GM20431 (cell line): ENCODE data around the gene SH3PXD2A.

ENCODE experiments used
- in situ Hi-C: fragments of 300-500 bp; cut with MseI, MboI; formaldehyde crosslinking; loops from one replicate; pipeline ENCODE4 v1.15.0; 2020; ENCODE audit warnings: low sequenced_read_pairs; ENCODE audit not compliant: unreplicated experiment

Gene SH3PXD2A

GRCh38 chr10:103881416-103882284 is 26.3 kb upstream of the SH3PXD2A start:
- in situ Hi-C loops: loop anchor here (25.0 kb wide), 1 partner anchor 331 kb away; no protein-coding TSS in a partner anchor

- in situ Hi-C loops: loop anchor here (25.0 kb wide), 1 partner anchor 332 kb away; no protein-coding TSS in a partner anchor
These were observed 24.5 kb upstream of the SH3PXD2A start for GRCh38 chr10:103879831-103880230.

GRCh38 chr10:103879409-103879808 is 24.0 kb upstream of the SH3PXD2A start:
- in situ Hi-C loops: loop anchor here (25.0 kb wide), 1 partner anchor 333 kb away; no protein-coding TSS in a partner anchor

GRCh38 chr10:103877861-103878260 is 22.5 kb upstream of the SH3PXD2A start:
- in situ Hi-C loops: loop anchor here (25.0 kb wide), 1 partner anchor 334 kb away; no protein-coding TSS in a partner anchor

- in situ Hi-C loops: loop anchor here (25.0 kb wide), 1 partner anchor 336 kb away; no protein-coding TSS in a partner anchor
These were observed 20.8 kb upstream of the SH3PXD2A start for GRCh38 chr10:103876155-103876554.

- in situ Hi-C loops: loop anchor here (25.0 kb wide), 1 partner anchor 338 kb away; no protein-coding TSS in a partner anchor
These were observed 19.4 kb upstream of the SH3PXD2A start for GRCh38 chr10:103874730-103875129.

- in situ Hi-C loops: no loop called here
These were observed 17.0 kb upstream of the SH3PXD2A start for GRCh38 chr10:103872137-103872931.

- in situ Hi-C loops: no loop called here
These were observed 15.6 kb upstream of the SH3PXD2A start for GRCh38 chr10:103871006-103871405.

GRCh38 chr10:103870516-103870915 is 15.1 kb upstream of the SH3PXD2A start:
- in situ Hi-C loops: no loop called here

GRCh38 chr10:103869336-103869735 is 14.0 kb upstream of the SH3PXD2A start:
- in situ Hi-C loops: loop anchor here (10.0 kb wide), 1 partner anchor 145 kb away; no protein-coding TSS in a partner anchor

GRCh38 chr10:103868200-103868599 is 12.8 kb upstream of the SH3PXD2A start:
- in situ Hi-C loops: loop anchor here (10.0 kb wide), 1 partner anchor 143 kb away; no protein-coding TSS in a partner anchor

- in situ Hi-C loops: loop anchor here (10.0 kb wide), 1 partner anchor 137 kb away; no protein-coding TSS in a partner anchor
These were observed 6.1 kb upstream of the SH3PXD2A start for GRCh38 chr10:103861505-103861904.

GRCh38 chr10:103859161-103860086 is 4.0 kb upstream of the SH3PXD2A start:
- in situ Hi-C loops: loop anchor here (10.0 kb wide), 1 partner anchor 135 kb away; no protein-coding TSS in a partner anchor

- in situ Hi-C loops: no loop called here
These were observed 3.0 kb upstream of the SH3PXD2A start for GRCh38 chr10:103858360-103858759.

- in situ Hi-C loops: no loop called here
These were observed 1.4 kb upstream of the SH3PXD2A start for GRCh38 chr10:103856797-103857170.

GRCh38 chr10:103855852-103856796 is 748 bp upstream of the SH3PXD2A start:
- in situ Hi-C loops: no loop called here

GRCh38 chr10:103854686-103855391 is 537 bp downstream of the SH3PXD2A start:
- in situ Hi-C loops: no loop called here

- in situ Hi-C loops: no loop called here
These were observed 1.1 kb downstream of the SH3PXD2A start for GRCh38 chr10:103854265-103854685.
